ENCODE data around the gene KIF9. TPM values are rescaled to one million over a fixed set of nuclear protein-coding genes. Genes with fewer than 3 reads are reported as not detected.
"Not testable (repeated sequence)": the region's sequence is repeated elsewhere in the genome, so short reads cannot be mapped to it uniquely, and the experiment has no call there.

KIF9 gene
- total and polyA plus RNA-seq, 2 of the 8 experiments (the other 6 are each of a cell fraction or from before 2014, with no cell fraction given) = 5.0 to 8.0 TPM

GRCh38 chr3:47180011-47180410 is 102.6 kb downstream of the KIF9 start:
- not testable (repeated sequence) for H2BK20ac ChIP-seq (ENCODE audit: low read length); H2AK5ac ChIP-seq (ENCODE audit: low read depth, low read length); H4K20me1 ChIP-seq (replicated peaks in 1 of 2; ENCODE audit: control insufficient read depth in 1 of 2, insufficient read depth in 2 of 2, low read length in 2 of 2); H3K4me3 ChIP-seq (ENCODE audit: extremely low read depth in 1 of 4, insufficient read depth in 2 of 4, low read depth in 3 of 4, low read length in 4 of 4); H2BK15ac ChIP-seq (ENCODE audit: low read length); FAIRE-seq; H2BK12ac ChIP-seq (ENCODE audit: low read depth, low read length); H3K9me3 ChIP-seq (ENCODE audit: insufficient read depth in 2 of 2, low read depth in 1 of 2, low read length in 1 of 2); H3K9ac ChIP-seq (replicated peaks in 1 of 4; ENCODE audit: extremely low read depth in 1 of 4, low read depth in 3 of 4, low read length in 3 of 4); H3K4me1 ChIP-seq (replicated peaks in 1 of 4; ENCODE audit: control insufficient read depth in 3 of 4, insufficient read depth in 4 of 4, low read length in 3 of 4); H3K23ac ChIP-seq (ENCODE audit: insufficient read length); H3K27ac ChIP-seq (ENCODE audit: low read depth, low read length); H3K23me2 ChIP-seq (ENCODE audit: low read depth, low read length); H3K4ac ChIP-seq (replicated peaks; ENCODE audit: insufficient read length, low read depth, low read length); H2BK120ac ChIP-seq (replicated peaks; ENCODE audit: low read depth, low read length); H4K5ac ChIP-seq (ENCODE audit: insufficient read length, low read depth, low read length); H3K18ac ChIP-seq (ENCODE audit: extremely low read depth, low read length); H3K14ac ChIP-seq (ENCODE audit: insufficient read length); H3K79me1 ChIP-seq (ENCODE audit: low read depth, low read length); H4K8ac ChIP-seq (ENCODE audit: extremely low read depth, insufficient read depth, low read length); H3K36me3 ChIP-seq (ENCODE audit: control insufficient read depth in 2 of 4, insufficient read depth in 4 of 4, low read length in 3 of 4); H4K91ac ChIP-seq (replicated peaks; ENCODE audit: insufficient read length, low read length); H3K27me3 ChIP-seq (replicated peaks in 1 of 4; ENCODE audit: control insufficient read depth in 3 of 4, extremely low read depth in 1 of 4, insufficient read depth in 3 of 4, low read length in 3 of 4); DNase-seq (ENCODE audit: low read depth in 1 of 2, low spot score in 2 of 2); H2AFZ ChIP-seq (ENCODE audit: low read length); H3K79me2 ChIP-seq (ENCODE audit: control insufficient read depth in 1 of 2, insufficient read depth in 2 of 2, low read length in 2 of 2); H3K4me2 ChIP-seq (ENCODE audit: insufficient read depth in 1 of 2, low read depth in 2 of 2, low read length in 2 of 2); H2BK5ac ChIP-seq (ENCODE audit: low read depth, low read length); H3K56ac ChIP-seq (replicated peaks; ENCODE audit: insufficient read length, low read depth, low read length)
- ChIA-PET POLR2A (ENCODE audit: partially characterized antibody) (interaction anchor here (0.7 to 2.5 kb wide), 5 partner anchors 8 to 20 kb away, joined by 3 to 8 read pairs (median 3); no protein-coding TSS in a partner anchor), CTCF (ENCODE audit: partially characterized antibody) (interaction anchor here (1.0 kb wide), 1 partner anchor 83 kb away, joined by 3 read pairs; no protein-coding TSS in a partner anchor)
- WGBS, 2 experiments (ENCODE audit: extremely low coverage in 1 of 2, insufficient coverage in 1 of 2, insufficient read length in 1 of 2, insufficient replicate concordance in 2 of 2, low coverage in 1 of 2, low lambda C conversion rate in 2 of 2, missing lambda C conversion rate in 1 of 2) = 95% methylated on average over 12 of the region's 12 CpGs; no CpG with 5 or more reads in 1 of the 2 experiments

Small RNAs within 50 kb of the gene (small RNA-seq; reads per million reads assigned to genes)
- not detected for gene SNORD13P3 (ENCODE audit: insufficient read depth)

Other genes starting within 250 kb of the KIF9 start
- 44.6 and 46.3 TPM in 2 replicates for gene SETD2, start 118.7 kb downstream of the KIF9 start, total RNA-seq (2021; fragmentation: NEBNext Ultra II Directional; extraction: Animal tissue kit (Norgen Biotek cat#: 25700))
- 10.6 and 15.7 TPM in 2 replicates for gene SETD2, start 118.7 kb downstream of the KIF9 start, polyA plus RNA-seq (2011; rRNA removed)
- gene KLHL18, start 145 bp upstream of the KIF9 start, total RNA-seq (2021; fragmentation: NEBNext Ultra II Directional; extraction: Animal tissue kit (Norgen Biotek cat#: 25700)) = 30.9 and 31.7 TPM in 2 replicates
- gene KLHL18, start 145 bp upstream of the KIF9 start, polyA plus RNA-seq (2011; rRNA removed) = 19.9 and 27.3 TPM in 2 replicates
- 44.1 and 46.7 TPM in 2 replicates for gene PTPN23, start 98.2 kb upstream of the KIF9 start, total RNA-seq (2021; fragmentation: NEBNext Ultra II Directional; extraction: Animal tissue kit (Norgen Biotek cat#: 25700))
- gene PTPN23, start 98.2 kb upstream of the KIF9 start, polyA plus RNA-seq (2011; rRNA removed) = 2.9 and 5.5 TPM in 2 replicates
- gene SCAP, start 193.1 kb upstream of the KIF9 start, total RNA-seq (2021; fragmentation: NEBNext Ultra II Directional; extraction: Animal tissue kit (Norgen Biotek cat#: 25700)) = 110 and 114 TPM in 2 replicates
- 74.0 and 103 TPM in 2 replicates for gene SCAP, start 193.1 kb upstream of the KIF9 start, polyA plus RNA-seq (2011; rRNA removed)
- gene ELP6, start 230.9 kb upstream of the KIF9 start, total RNA-seq (2021; fragmentation: NEBNext Ultra II Directional; extraction: Animal tissue kit (Norgen Biotek cat#: 25700)) = 49.6 and 51.1 TPM in 2 replicates
- gene ELP6, start 230.9 kb upstream of the KIF9 start, polyA plus RNA-seq (2011; rRNA removed) = 78.5 and 78.7 TPM in 2 replicates